Fibroblast of skin of abdomen (primary cell): ENCODE measurements around the gene SOX2.
A peak's percentile ranks its signal among the peaks of the same experiment; 100 is the strongest.

Experiments used
- DNase-seq: peaks from one replicate; pipeline ENCODE4 v3.0.0-alpha.2; 2013

SOX2 gene

DNA sequence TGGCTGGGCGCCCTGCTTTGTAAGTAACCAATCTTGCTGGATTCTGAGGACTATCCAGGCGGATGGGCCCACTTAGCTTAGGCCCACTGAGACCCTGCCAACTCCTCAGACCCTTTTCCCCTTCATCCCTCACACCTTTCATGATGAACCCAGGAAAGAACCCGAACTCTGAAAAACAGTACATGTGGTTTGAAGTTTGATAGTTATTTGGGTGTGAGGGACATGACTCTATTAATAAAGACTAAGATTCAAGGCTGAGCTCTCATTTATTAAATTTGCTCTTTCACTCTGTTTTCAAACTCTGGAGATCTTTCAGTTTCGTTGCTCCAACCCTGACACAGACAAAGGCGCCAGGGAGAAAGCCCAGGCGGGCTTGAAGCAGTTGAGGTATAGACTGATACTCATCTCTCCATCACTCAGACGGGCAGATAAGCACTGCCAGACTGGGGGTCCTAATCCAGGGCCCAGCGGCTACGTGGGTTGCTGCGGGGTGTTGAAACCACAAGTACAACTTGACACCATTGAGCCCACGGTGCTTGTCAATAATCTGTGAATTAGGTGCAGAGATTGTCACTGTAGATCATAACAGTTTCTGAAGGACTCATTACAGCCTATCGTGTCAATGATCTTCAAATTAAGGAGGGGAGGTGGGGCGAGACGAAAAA lies 7.2 kb upstream of the SOX2 start:
- no peak for DNase-seq

DNA sequence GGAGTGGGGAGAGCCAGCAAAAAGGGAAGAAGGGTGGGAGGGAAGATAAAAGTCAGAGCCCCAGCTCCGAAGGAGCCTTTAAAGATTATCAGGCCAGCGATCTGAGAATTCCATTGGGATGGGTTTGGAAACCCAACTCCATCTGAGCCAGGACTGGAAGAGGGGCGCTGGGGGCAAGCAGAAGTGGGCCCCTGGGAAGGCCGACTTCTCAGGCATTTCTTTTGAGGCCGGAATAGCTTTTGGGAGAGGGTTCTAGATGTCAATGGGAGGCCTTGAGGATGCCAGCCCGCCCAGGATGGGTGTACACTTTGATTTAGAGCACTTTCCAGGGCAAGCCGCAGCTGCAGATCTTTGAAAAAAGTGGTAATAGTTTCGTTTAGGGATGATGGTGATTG lies 6.6 kb upstream of the SOX2 start:
- DNase-seq: no peak

DNA sequence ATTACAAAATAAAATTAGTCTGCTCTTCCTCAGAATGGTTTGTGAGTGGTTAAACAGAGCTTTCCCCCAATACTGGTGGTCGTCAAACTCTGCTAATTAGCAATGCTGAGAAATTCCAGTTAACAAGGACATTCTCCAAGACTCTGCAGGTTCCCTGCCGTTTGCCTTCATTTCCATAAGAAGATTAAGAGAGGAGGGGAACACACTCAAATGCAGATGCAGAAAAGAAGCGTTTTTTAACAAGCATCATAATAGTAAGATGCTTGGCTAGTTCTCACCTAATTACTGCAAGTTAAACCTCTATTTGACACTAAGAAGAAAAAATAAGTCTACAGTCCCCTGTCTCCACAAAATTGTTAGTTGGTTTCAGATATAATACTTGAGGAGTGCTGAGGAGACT lies 3.7 kb upstream of the SOX2 start:
- DNase-seq: no peak

GRCh38 chr3:181709537-181710279 lies 2.0 kb upstream of the SOX2 start:
- peak; percentile 40 for DNase-seq

GRCh38 chr3:181710345-181711291 lies 1.1 kb upstream of the SOX2 start:
- no peak for DNase-seq

- DNase-seq: no peak
Observed at GRCh38 chr3:181712226-181712552, 464 bp downstream of the SOX2 start.

- peak; percentile 40 for DNase-seq
Observed at GRCh38 chr3:181712553-181713279, 991 bp downstream of the SOX2 start.

DNA sequence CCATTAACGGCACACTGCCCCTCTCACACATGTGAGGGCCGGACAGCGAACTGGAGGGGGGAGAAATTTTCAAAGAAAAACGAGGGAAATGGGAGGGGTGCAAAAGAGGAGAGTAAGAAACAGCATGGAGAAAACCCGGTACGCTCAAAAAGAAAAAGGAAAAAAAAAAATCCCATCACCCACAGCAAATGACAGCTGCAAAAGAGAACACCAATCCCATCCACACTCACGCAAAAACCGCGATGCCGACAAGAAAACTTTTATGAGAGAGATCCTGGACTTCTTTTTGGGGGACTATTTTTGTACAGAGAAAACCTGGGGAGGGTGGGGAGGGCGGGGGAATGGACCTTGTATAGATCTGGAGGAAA lies 1.5 kb downstream of the SOX2 start:
- DNase-seq: no peak

GRCh38 chr3:181713676-181714612 lies 2.2 kb downstream of the SOX2 start:
- no peak for DNase-seq

DNA sequence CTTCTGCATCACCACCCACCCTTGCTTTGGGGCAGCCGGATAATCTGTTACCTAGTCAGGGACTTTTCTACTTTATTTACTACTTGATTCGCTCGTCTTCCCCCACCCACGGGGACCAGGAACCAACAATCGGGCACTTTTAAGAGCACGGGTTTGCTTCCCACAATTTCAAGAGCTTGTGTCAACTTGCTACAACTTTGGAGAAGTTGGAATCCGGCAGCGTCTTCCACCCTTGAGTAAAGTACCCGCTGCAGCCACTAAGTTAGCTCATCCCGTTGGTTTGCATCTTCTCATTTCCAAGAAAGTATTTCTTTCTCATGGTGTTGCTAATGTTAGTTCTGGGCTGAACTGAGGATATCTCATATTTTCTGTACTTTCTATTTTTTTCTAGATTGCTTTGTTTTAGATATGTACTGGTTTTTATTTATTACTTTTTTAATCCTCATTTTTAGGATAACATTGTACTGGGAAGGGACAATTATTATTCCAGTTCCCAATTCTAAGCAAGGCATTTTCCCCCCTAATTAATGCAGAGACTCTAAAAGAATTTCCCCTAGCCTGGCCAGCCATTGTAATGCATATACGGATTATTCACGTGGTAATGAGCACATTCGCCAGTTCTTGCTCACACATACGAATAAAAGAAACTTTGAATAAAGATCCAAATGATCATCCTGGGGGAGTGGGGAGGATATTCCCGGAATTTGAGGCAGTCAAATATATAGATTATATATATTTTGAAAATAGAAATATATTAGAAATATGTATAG lies 4.0 kb downstream of the SOX2 start:
- DNase-seq: no peak

- no peak for DNase-seq
Observed at GRCh38 chr3:181716966-181717365, 5.2 kb downstream of the SOX2 start.

DNA sequence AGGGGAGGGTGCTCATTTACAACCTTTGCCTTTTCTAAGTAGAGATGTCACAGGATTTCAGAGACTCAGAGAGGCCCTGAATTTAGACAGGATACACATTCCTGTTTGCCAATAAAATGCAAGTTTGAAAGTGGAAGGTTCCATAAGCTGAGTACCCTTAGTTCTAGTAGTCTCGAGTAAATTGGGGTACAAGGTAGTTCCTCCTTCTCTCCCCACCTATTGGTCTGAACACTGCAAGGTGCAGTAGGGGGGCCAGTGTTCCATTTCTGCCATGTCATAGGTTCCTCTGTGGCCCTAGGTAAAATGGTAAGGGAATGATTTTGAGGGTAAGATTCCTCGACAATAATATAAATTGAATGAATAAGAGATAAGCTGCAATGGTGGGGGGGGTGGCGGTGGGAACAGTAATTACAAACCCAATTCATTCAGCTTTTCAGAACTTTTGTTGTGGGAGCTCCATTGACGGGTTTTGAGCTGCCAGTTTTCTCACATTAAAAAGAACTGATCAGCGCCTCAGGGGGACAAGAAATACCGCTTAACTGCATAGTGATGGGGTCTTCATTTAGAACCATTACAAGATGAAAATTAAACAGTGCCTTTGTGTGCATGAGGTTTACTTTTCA lies 5.9 kb downstream of the SOX2 start:
- DNase-seq: no peak

DNA sequence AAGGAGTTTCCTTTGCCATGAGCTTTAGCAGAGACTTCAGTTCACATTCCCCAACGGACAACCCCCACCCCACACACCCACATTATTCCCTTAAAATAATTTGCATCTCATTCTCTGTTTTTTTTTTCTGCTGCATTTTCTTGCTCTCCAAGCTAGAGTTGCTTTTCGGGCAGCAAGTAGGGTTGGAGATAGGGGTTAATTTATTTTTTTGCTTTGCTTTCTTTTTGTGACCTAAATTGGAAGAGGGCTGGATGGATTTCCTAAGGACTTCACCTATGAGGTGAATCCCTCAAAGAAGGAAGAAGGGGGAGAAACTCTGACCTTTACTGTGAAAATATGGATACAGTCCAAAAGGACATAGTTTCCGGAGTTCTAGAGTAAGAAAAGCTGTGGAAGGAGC lies 6.6 kb downstream of the SOX2 start:
- DNase-seq: no peak

GRCh38 chr3:181718987-181719911 lies 7.5 kb downstream of the SOX2 start:
- no peak for DNase-seq

GRCh38 chr3:181719991-181720680 lies 8.4 kb downstream of the SOX2 start:
- no peak for DNase-seq

DNA sequence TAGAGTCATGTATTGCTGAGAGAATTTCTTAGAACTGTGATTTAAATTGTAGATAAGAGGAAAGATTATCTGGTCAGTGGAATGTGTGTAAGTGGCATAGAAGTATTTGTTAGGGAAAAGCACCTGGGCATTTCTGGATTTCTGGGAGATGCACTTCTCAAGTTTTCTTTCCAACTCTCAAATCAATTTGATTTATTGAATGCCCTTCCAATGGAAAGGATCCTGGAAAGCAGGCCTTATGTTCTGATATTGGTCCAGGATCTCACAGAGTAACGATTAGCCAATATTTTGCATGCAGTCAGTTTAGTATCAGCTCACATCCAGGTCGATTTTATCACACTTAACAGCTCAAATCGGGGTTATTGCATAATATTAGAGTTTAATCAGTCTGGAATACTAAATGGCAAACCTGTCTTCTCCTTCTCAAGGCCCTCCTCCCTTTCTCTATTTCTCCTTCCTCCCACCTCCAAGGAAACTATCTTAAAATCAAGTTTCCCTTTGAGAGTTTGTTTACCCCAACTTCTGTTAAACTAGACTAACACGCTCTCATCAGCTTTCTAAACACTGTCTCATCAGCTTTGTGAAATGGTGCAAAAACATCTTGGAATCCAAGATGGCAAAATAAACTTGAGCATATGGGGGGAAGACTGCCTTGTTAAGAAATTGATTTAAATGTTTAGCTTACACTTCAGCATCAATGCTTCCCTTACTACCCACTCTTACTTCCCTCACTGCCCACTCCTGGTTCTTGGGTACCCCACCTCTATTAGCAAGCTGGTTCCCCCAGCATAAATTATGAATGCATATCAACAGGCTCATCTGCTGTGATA lies 9.5 kb downstream of the SOX2 start:
- DNase-seq: no peak

GRCh38 chr3:181722156-181722555 lies 10.4 kb downstream of the SOX2 start:
- no peak for DNase-seq
